Measurements from ENCODE around the gene NUFIP1.

The NUFIP1 gene

DNA sequence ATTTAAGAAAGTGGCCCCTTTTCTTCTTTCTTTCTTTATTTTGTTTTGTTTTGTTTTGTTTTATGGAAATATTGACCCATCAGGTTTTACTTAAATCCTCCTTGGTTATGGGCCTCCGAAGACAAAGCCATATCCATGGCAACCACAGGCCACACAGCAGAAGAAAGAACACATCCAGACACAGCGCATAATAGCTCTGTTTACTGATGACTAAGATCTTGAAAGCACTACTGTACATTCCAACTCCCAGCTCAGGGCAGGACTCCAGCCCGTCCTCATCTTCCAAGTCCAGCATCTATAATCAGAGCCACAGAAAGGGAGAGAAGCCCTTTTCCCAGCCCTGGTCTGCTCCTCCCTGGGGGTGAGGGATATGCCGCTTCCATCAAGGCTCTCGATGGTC, 84.3 kb downstream of the NUFIP1 start:
- Histone ChIP-seq H3K27me3 (ENCODE audit: insufficient read depth, low read length, poor library complexity, severe bottlenecking) (no peaks in the 10 kb centered on the region), H3K9me2 (replicated peaks; ENCODE audit: low read depth, low read length) (no peaks in the 10 kb centered on the region), H3K9me3 (ENCODE audit: insufficient read depth, low read depth, low read length) (no peaks in the 10 kb centered on the region), H3K4me2 (ENCODE audit: low read depth, low read length, poor library complexity, severe bottlenecking) (no peak overlapping the region), H3K4me3 (ENCODE audit: low read length, poor library complexity, severe bottlenecking) (no peak overlapping the region), H2AFZ (ENCODE audit: low read length) (no peak overlapping the region), H3K4me1 (ENCODE audit: insufficient read depth, low read length, poor library complexity, severe bottlenecking) (no peaks in the 10 kb centered on the region), H3K36me3 (ENCODE audit: insufficient read depth, low read length) (no peaks in the 10 kb centered on the region), H3F3A (ENCODE audit: low read depth) (no peaks in the 10 kb centered on the region), H3K9ac (ENCODE audit: low read depth, low read length, poor library complexity, severe bottlenecking) (no peak overlapping the region), H3K79me2 (ENCODE audit: insufficient read depth, low read length) (no peaks in the 10 kb centered on the region), H4K20me1 (ENCODE audit: insufficient read depth, low read length, poor library complexity, severe bottlenecking) (no peaks in the 10 kb centered on the region)
- no peak for TF ChIP-seq EZH2phosphoT487 (IDR thresholded peaks at IDR 0.05; ENCODE audit: borderline replicate concordance)
- TF ChIP-seq, protein P1, sequence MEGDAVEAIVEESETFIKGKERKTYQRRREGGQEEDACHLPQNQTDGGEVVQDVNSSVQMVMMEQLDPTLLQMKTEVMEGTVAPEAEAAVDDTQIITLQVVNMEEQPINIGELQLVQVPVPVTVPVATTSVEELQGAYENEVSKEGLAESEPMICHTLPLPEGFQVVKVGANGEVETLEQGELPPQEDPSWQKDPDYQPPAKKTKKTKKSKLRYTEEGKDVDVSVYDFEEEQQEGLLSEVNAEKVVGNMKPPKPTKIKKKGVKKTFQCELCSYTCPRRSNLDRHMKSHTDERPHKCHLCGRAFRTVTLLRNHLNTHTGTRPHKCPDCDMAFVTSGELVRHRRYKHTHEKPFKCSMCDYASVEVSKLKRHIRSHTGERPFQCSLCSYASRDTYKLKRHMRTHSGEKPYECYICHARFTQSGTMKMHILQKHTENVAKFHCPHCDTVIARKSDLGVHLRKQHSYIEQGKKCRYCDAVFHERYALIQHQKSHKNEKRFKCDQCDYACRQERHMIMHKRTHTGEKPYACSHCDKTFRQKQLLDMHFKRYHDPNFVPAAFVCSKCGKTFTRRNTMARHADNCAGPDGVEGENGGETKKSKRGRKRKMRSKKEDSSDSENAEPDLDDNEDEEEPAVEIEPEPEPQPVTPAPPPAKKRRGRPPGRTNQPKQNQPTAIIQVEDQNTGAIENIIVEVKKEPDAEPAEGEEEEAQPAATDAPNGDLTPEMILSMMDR (conservative IDR thresholded peaks at IDR 0.05; ENCODE audit: low read length): no peak

DNA sequence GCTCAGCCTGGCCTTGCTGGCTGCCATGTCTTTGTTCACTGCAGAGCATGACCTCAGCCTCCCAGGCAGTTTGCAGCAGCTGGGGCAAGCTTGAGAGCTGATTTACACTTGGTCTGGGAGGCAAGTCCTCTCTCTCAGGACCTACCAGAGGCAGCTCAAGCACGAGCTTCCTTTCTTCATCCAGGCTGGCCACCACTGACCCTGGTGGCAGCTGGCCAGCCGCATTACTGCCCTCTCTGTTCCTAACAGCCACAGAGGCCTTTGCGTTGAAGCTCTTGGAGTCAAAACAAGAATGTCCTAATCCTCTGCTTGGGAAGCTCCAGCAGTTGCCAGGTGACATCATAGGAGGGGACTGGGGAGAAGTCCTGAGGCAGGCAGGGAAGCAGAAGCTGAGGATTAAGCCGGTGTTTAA, 85.7 kb downstream of the NUFIP1 start:
- TF ChIP-seq, protein P1 (conservative IDR thresholded peaks at IDR 0.05; ENCODE audit: low read length): no peak
- no peak for TF ChIP-seq EZH2phosphoT487 (IDR thresholded peaks at IDR 0.05; ENCODE audit: borderline replicate concordance)
- Histone ChIP-seq H3K4me3 (ENCODE audit: low read length, poor library complexity, severe bottlenecking) (no peak overlapping the region), H3K9me2 (replicated peaks; ENCODE audit: low read depth, low read length) (no peaks in the 10 kb centered on the region), H3K36me3 (ENCODE audit: insufficient read depth, low read length) (no peaks in the 10 kb centered on the region), H3K9ac (ENCODE audit: low read depth, low read length, poor library complexity, severe bottlenecking) (no peak overlapping the region), H3K79me2 (ENCODE audit: insufficient read depth, low read length) (no peaks in the 10 kb centered on the region), H2AFZ (ENCODE audit: low read length) (no peak overlapping the region), H3F3A (ENCODE audit: low read depth) (no peaks in the 10 kb centered on the region), H4K20me1 (ENCODE audit: insufficient read depth, low read length, poor library complexity, severe bottlenecking) (no peaks in the 10 kb centered on the region), H3K27me3 (ENCODE audit: insufficient read depth, low read length, poor library complexity, severe bottlenecking) (no peaks in the 10 kb centered on the region), H3K4me1 (ENCODE audit: insufficient read depth, low read length, poor library complexity, severe bottlenecking) (no peaks in the 10 kb centered on the region), H3K9me3 (ENCODE audit: insufficient read depth, low read depth, low read length) (no peaks in the 10 kb centered on the region), H3K4me2 (ENCODE audit: low read depth, low read length, poor library complexity, severe bottlenecking) (no peak overlapping the region)

DNA sequence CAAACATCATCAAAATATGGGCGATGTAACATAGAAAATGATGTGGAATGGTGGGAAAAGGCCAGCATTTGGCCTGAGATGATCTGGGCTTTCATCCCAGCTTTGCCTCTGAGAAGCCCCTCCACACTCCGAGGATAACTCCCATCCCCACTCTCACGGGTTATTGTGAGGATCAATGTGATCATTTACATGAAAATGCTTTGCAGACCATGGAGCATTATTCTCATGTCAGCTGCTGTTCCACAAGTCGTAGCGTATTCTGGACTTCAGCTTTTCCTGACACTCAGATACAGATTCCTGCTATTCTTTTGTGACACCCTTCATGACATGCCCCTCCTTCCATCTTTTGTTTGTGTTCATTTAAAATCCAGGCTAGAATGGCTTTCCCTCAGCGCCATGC, 86.5 kb downstream of the NUFIP1 start:
- no peaks in the 10 kb centered on the region for H3K9me3 ChIP-seq (ENCODE audit: insufficient read depth, low read depth, low read length)
- H3F3A ChIP-seq (ENCODE audit: low read depth): no peaks in the 10 kb centered on the region
- H3K9me2 ChIP-seq (replicated peaks; ENCODE audit: low read depth, low read length): no peaks in the 10 kb centered on the region
- no peaks in the 10 kb centered on the region for H4K20me1 ChIP-seq (ENCODE audit: insufficient read depth, low read length, poor library complexity, severe bottlenecking)
- no peak overlapping the region for H3K9ac ChIP-seq (ENCODE audit: low read depth, low read length, poor library complexity, severe bottlenecking)
- no peaks in the 10 kb centered on the region for H3K36me3 ChIP-seq (ENCODE audit: insufficient read depth, low read length)
- TF ChIP-seq, protein P1 (conservative IDR thresholded peaks at IDR 0.05; ENCODE audit: low read length): no peak
- TF ChIP-seq EZH2phosphoT487 (IDR thresholded peaks at IDR 0.05; ENCODE audit: borderline replicate concordance): no peak
- no peak overlapping the region for H3K4me3 ChIP-seq (ENCODE audit: low read length, poor library complexity, severe bottlenecking)
- H2AFZ ChIP-seq (ENCODE audit: low read length): no peak overlapping the region
- H3K27me3 ChIP-seq (ENCODE audit: insufficient read depth, low read length, poor library complexity, severe bottlenecking): no peaks in the 10 kb centered on the region
- H3K4me1 ChIP-seq (ENCODE audit: insufficient read depth, low read length, poor library complexity, severe bottlenecking): no peaks in the 10 kb centered on the region
- no peaks in the 10 kb centered on the region for H3K79me2 ChIP-seq (ENCODE audit: insufficient read depth, low read length)
- H3K4me2 ChIP-seq (ENCODE audit: low read depth, low read length, poor library complexity, severe bottlenecking): no peak overlapping the region
